HG02852 (cell line): Measurements from ENCODE around the gene CRTC1.

Source experiments
- ATAC-seq: cut with Tn5 transposase; IDR thresholded peaks from one replicate; pipeline ENCODE4 v1.9.1; 2021; ENCODE audit warnings: mild to moderate bottlenecking, moderate library complexity; ENCODE audit not compliant: unreplicated experiment

Gene CRTC1

GRCh38 chr19:18765224-18765623 lies 81.7 kb downstream of the CRTC1 start:
- no peak for ATAC-seq

DNA sequence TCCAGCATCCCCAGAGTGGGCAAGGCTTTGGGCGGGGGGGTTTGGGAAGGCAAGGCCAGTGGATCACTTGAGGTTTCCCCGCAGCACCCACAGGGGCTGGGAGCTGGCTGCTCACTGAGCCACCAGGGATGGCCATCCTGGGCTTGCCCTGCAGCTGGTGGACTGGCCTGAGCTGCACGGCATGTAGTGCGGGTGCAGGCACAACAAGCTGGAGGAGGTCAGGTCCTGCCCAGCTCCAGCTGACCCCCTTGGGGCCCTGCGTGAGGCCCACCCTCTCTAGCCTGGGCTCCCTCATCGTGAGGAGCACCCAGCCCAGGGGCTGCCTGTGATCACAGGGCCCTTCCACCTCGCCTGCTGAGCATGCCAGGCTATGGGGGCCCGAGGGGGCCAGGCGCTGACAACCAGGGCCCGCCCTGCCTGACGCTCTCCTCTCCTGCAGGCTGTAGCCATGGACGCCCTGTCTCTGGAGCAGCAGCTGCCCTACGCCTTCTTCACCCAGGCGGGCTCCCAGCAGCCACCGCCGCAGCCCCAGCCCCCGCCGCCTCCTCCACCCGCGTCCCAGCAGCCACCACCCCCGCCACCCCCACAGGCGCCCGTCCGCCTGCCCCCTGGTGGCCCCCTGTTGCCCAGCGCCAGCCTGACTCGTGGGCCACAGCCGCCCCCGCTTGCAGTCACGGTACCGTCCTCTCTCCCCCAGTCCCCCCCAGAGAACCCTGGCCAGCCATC lies 84.7 kb downstream of the CRTC1 start:
- ATAC-seq = no peak

GRCh38 chr19:18768997-18769891 lies 85.8 kb downstream of the CRTC1 start:
- no peak for ATAC-seq

DNA sequence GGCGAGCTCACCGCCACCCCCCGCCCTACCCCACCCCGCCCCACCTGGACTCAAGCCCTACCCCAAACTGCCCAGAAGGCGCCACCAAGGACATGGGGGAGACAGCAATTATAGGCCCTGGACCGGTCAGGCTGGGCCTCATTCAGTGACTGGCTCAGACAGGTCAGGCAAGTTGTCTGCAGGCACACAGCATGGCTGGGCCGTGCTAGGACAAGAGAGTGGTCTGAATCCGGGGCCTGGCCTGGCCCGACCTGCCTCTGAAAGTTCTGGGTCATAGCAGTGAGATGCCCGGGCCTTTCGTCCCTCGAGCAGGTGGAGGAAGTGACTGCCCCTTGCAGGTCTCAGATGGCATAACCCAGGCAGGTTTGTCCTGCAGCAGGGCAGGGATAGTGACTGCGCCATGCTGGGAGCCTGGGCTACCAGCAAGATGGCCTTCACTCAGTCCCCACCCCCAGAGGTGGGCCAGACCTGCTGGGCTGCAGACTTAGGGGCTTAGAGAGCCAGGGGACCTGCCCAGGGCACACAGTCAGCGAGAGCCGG lies 86.6 kb downstream of the CRTC1 start:
- no peak for ATAC-seq

DNA sequence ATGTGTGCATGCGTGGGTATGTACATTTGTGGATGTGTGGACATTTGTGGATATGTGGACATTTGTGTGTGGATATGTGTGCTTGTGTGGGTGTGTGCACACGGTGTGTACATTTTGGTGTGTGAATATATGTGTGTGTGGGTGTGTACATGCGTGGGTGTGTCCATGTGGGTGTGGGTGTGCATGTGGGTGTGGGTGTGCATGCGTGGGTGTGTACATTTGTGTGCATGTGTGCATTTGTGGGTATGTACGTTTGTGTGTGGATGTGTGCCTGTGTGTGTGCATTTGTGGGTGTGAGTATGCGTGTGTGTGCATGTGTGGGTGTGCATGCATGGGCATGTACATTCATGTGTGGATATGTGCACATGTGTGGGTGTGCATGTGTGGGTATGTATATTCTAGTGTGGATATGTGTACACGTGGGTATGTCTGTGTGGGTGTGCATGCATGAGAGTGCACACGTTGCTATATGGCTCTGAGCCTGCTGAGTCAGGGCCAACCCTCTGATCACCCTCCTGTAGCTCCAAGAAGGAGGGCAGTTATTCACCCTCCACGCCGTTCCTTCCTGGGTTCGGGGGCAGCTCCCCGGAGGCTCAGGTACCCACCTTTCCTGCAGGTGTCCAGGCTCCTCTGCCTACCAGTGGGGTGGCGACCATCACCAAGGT lies 87.3 kb downstream of the CRTC1 start:
- ATAC-seq = no peak

DNA sequence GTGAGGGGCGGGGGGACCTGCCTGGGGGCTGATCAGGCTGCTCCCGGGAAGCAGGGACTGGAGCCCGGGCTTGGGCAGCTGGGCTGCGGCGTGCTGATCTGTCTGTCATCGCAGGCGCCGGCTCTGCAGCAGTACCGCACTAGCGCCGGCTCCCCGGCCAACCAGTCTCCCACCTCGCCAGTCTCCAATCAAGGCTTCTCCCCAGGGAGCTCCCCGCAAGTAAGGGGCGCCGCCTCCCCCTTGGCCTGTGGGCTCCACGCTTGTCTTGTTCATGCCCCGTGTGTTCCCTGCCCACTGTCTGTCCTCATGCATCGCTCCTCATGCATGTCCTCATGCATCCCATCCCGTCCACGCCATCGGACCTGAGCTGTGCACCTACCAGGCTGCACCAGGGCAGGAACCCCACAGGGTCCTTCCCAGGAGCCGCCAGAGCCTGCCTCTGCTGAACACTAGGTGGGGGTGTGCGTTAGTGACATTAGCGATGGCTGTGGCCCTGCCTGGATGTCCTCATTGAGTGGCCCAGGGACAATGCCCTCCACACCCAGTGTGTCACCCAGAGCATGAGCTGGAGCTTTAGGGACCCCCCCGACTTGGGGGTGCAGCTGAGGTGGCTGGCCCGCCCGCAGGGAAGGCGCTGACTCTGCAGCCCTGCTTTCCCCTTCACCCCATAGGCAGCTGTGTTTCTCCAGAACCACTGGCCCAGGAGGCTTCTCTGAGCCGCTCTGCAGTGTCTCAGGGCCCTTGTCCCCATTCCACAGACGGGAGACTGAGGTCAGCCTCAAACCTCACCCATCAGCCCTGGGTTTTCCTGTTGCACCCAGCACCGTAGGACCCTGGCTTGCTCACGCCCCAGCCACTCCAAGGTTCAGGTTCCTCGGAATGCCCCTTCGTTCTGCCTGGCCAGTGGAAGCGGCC lies 88.1 kb downstream of the CRTC1 start:
- ATAC-seq = no peak

DNA sequence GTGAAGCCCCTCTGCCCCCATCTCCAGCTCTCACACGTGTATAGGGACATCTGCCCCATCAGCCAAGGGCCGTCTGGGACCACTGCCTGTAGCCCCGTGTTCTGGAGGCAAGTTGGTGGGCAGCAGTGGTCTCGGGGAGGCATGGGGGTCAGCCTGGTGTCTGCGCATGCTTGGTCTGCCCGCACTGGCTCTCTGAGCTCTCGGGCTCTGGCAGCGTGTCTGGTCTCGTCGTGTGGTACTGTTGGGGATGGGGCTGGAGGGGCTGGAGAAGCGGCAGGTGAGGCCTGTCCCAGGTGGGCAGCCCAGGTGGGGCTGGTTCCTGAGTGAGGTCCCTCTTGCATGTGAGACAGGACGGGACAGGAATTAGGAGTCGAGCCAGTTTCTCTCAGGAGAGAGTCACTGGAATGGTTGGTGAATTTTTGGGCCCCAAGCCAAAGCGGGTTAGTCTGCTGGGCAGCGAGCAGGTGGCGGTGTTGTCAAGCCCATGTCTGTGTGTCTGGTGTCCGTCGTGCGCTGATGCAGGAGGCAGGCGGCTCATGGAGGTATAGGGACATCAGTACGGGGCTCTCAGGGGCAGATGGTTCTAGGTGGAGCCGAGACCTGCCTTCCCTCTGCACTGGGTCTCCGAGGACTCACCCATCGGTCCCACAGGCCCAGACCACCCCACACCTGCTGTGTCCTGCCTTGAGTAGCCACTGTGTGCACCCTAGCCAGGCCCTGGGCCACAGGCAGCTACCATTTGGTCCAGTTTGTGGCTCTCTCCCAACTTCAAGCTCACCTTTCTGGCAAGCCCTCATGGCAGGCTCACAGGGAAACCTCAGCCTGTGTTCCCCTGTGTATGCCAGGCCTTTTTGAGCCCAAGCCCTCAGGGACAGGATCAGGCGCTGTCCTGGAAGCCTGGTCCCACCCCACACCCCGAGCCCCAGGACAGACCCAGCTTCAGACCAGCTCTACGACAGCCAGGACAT lies 89.4 kb downstream of the CRTC1 start:
- ATAC-seq = no peak

- ATAC-seq = no peak
These were observed 90.2 kb downstream of the CRTC1 start for GRCh38 chr19:18773682-18774081.

GRCh38 chr19:18774107-18774506 lies 90.6 kb downstream of the CRTC1 start:
- ATAC-seq = no peak

GRCh38 chr19:18774782-18775444 lies 91.4 kb downstream of the CRTC1 start:
- no peak for ATAC-seq

- ATAC-seq = no peak
These were observed 92.3 kb downstream of the CRTC1 start for GRCh38 chr19:18775586-18776287.

- no peak for ATAC-seq
These were observed 92.8 kb downstream of the CRTC1 start for GRCh38 chr19:18776288-18776594.

DNA sequence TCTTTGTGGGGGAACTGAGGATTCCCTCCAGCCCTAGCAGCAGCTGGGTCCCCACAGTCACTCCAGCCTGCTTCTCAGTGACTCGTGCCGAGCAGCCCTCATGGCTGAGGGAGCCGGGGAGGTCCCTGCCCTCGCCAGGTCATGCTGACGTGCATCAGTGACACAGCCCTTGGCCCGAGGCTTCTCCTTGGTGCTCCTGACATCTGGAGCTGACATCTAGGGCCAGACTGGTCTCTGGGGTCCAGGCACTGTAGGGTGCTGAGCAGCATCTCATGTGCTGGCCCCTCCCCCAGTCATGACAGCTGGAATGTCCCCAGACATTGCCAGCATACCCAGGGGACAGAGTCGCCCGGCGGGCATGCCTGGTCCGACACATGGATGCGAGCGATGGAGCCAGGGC lies 93.3 kb downstream of the CRTC1 start:
- ATAC-seq = no peak

GRCh38 chr19:18777301-18778075 lies 94.0 kb downstream of the CRTC1 start:
- ATAC-seq = no peak

DNA sequence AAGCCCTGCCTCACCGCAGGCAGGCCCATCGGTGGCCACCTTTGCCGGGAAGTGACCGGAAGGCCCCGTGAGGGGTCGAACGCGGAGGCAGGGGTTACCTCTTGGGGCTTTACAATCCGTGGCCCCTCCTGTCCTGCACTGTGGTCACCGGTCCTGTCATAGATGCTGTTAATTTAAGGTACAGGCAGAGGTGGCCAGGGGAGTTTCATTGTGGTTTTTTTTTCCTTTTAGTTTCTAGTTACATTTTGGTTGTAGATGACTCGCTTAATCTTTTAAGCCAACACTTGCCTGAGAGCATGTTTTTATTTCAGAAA lies 94.6 kb downstream of the CRTC1 start:
- ATAC-seq = no peak

- ATAC-seq = no peak
These were observed 95.5 kb downstream of the CRTC1 start for GRCh38 chr19:18778826-18779495.

GRCh38 chr19:18780081-18780480 lies 96.6 kb downstream of the CRTC1 start:
- ATAC-seq = no peak
